NOMO-1 treated with dmso at 0.1 percent for 144 hours (cell line): Measurements from ENCODE around the gene PILRB.
"Not testable (repeated sequence)": the region's sequence is repeated elsewhere in the genome, so short reads cannot be mapped to it uniquely, and the experiment has no call there.

ENCODE experiments used
- DNase-seq: peaks from one replicate; lab custom pipeline; 2025; ENCODE audit not compliant: unreplicated experiment; lab: John Stamatoyannopoulos, UW

Gene PILRB

GRCh38 chr7:100373870-100374598 lies 16.1 kb downstream of the PILRB start:
- peak; percentile 38 for DNase-seq

GRCh38 chr7:100374601-100375000 lies 16.7 kb downstream of the PILRB start:
- no peak for DNase-seq

GRCh38 chr7:100376066-100376465 lies 18.1 kb downstream of the PILRB start:
- no peak for DNase-seq

GRCh38 chr7:100378114-100378755 lies 20.3 kb downstream of the PILRB start:
- DNase-seq = no peak

GRCh38 chr7:100380196-100380595 lies 22.3 kb downstream of the PILRB start:
- DNase-seq = no peak

- not testable (repeated sequence) for DNase-seq
Measured at GRCh38 chr7:100381531-100382233, 23.8 kb downstream of the PILRB start.

- DNase-seq = not testable (repeated sequence)
Measured at GRCh38 chr7:100382234-100382853, 24.4 kb downstream of the PILRB start.

GRCh38 chr7:100384628-100385294 lies 26.8 kb downstream of the PILRB start:
- no peak for DNase-seq

- DNase-seq = no peak
Measured at GRCh38 chr7:100386940-100387339, 29.0 kb downstream of the PILRB start.

- no peak for DNase-seq
Measured at GRCh38 chr7:100387695-100388094, 29.8 kb downstream of the PILRB start.

- DNase-seq = no peak
Measured at GRCh38 chr7:100389437-100390088, 31.6 kb downstream of the PILRB start.

GRCh38 chr7:100390286-100391009 lies 32.5 kb downstream of the PILRB start:
- no peak for DNase-seq

- DNase-seq = no peak
Measured at GRCh38 chr7:100393233-100393905, 35.5 kb downstream of the PILRB start.

GRCh38 chr7:100394077-100394476 lies 36.2 kb downstream of the PILRB start:
- no peak for DNase-seq

- DNase-seq = peak; percentile 97
Measured at GRCh38 chr7:100396421-100396982, 38.6 kb downstream of the PILRB start.

- no peak for DNase-seq
Measured at GRCh38 chr7:100397315-100398081, 39.6 kb downstream of the PILRB start.

- no peak for DNase-seq
Measured at GRCh38 chr7:100398239-100398638, 40.3 kb downstream of the PILRB start.

- no peak for DNase-seq
Measured at GRCh38 chr7:100400041-100400440, 42.1 kb downstream of the PILRB start.
